OCI-LY1 (cell line): ENCODE measurements around the gene CDC42BPB.

Source experiments
- H2AFZ ChIP-seq: fragments of 200-600 bp; sonication (generic), shearing (Covaris generic); 2 replicates; pipeline ENCODE4 v1.6.0; 2014; ENCODE audit warnings: antibody characterized with exemption, mild to moderate bottlenecking, low read length
- H3F3A ChIP-seq: fragments of 200-600 bp; sonication (generic), shearing (Covaris generic); 2 replicates; pipeline ENCODE4 v1.6.0; 2014; ENCODE audit warnings: mild to moderate bottlenecking, antibody characterized with exemption, low read length, moderate library complexity; ENCODE audit not compliant: insufficient read depth
- H3K27ac ChIP-seq: fragments of 200-600 bp; sonication (generic); 2 replicates; pipeline ENCODE4 v1.5.1; 2014; ENCODE audit warnings: low read length, mixed run types, mild to moderate bottlenecking, low read depth; ENCODE audit not compliant: poor library complexity, severe bottlenecking
- H3K27me3 ChIP-seq: fragments of 200-600 bp; sonication (generic); 2 replicates; pipeline ENCODE4 v1.6.0; 2014; ENCODE audit warnings: antibody characterized with exemption, mild to moderate bottlenecking, low read length, moderate library complexity; ENCODE audit not compliant: insufficient read depth
- H3K36me3 ChIP-seq: fragments of 200-600 bp; sonication (generic); 2 replicates; pipeline ENCODE4 v1.6.1; 2014; ENCODE audit warnings: mild to moderate bottlenecking, antibody characterized with exemption, low read length, moderate library complexity, mixed read lengths; ENCODE audit not compliant: insufficient read depth
- H3K4me1 ChIP-seq: fragments of 200-600 bp; sonication (generic); 2 replicates; pipeline ENCODE4 v1.5.1; 2014; ENCODE audit warnings: mild to moderate bottlenecking, low read length, moderate library complexity; ENCODE audit not compliant: insufficient read depth, severe bottlenecking
- H3K4me2 ChIP-seq: fragments of 200-600 bp; sonication (generic), shearing (Covaris generic); 2 replicates; pipeline ENCODE4 v1.6.1; 2014; ENCODE audit warnings: low read length
- H3K4me3 ChIP-seq: fragments of 200-600 bp; sonication (generic); 2 replicates; pipeline ENCODE4 v1.5.1; 2014; ENCODE audit warnings: low read length, low read depth, mild to moderate bottlenecking, mixed read lengths; ENCODE audit not compliant: poor library complexity, severe bottlenecking
- H3K79me2 ChIP-seq: fragments of 200-600 bp; shearing (Covaris generic); 2 replicates; pipeline ENCODE4 v1.6.1; 2016; ENCODE audit warnings: mixed run types, low read length, mixed read lengths; ENCODE audit not compliant: insufficient read depth
- H3K9ac ChIP-seq: fragments of 200-600 bp; sonication (generic), shearing (Covaris generic); 2 replicates; pipeline ENCODE4 v1.6.1; 2014; ENCODE audit warnings: mild to moderate bottlenecking, low read length, mixed read lengths
- H3K9me2 ChIP-seq: fragments of 200-600 bp; sonication (generic), shearing (Covaris generic); 2 replicates; pipeline ENCODE4 v1.6.1; 2014; ENCODE audit warnings: low read depth, mild to moderate bottlenecking, low read length, mixed read lengths
- H3K9me3 ChIP-seq: fragments of 200-600 bp; shearing (Covaris generic); 2 replicates; pipeline ENCODE4 v1.6.1; 2014; ENCODE audit warnings: low read length, mixed read lengths
- H4K20me1 ChIP-seq: fragments of 200-600 bp; sonication (generic), shearing (Covaris generic); 2 replicates; pipeline ENCODE4 v1.6.0; 2016; ENCODE audit warnings: mild to moderate bottlenecking, low read length; ENCODE audit not compliant: insufficient read depth
- CTCF ChIP-seq: fragments of 200-600 bp; sonication (generic), shearing (Covaris generic); IDR thresholded peaks from 2 replicates; pipeline ENCODE4 v1.5.1; 2017; ENCODE audit warnings: mild to moderate bottlenecking, antibody characterized with exemption, low read length, moderate library complexity, mixed read lengths
- EZH2 ChIP-seq: fragments of 200-600 bp; sonication (generic), shearing (Covaris generic); IDR thresholded peaks from 2 replicates; pipeline ENCODE4 v1.8.0; 2017; ENCODE audit warnings: borderline replicate concordance, mixed run types, mild to moderate bottlenecking, antibody characterized with exemption, low read length, moderate library complexity, mixed read lengths

The CDC42BPB gene

DNA sequence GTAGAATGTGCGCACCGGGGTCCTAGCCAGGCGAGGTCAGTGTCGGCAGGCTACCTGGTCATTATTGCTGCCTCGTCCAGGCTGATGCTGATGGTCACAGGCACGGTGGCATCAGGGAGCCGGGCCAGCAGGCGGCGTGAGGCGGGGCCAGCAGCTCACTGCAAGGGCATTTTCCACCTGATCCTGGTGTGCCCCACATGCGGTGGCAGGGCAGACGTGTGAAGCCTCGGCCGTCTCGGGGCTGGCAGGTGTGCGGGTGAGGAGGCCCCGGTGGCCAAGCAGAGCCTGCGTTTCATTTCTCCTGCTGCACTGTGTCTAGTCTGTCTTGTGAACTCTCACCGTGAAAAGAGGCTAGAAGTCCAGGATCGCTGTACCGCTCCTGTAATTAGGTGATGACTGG lies 146.9 kb downstream of the CDC42BPB start:
- Histone ChIP-seq H3K27ac (no peak overlapping the region), H3K4me2 (no peak overlapping the region), H2AFZ (no peak overlapping the region), H3K9me2 (no peaks in the 10 kb centered on the region), H3K9ac (no peak overlapping the region), H3K36me3 (peaks cover 17% of the 10 kb centered on the region), H3K9me3 (no peaks in the 10 kb centered on the region), H3K4me1 (peaks cover 22% of the 10 kb centered on the region), H3K27me3 (no peaks in the 10 kb centered on the region), H4K20me1 (no peaks in the 10 kb centered on the region), H3K79me2 (no peaks in the 10 kb centered on the region), H3F3A (no peaks in the 10 kb centered on the region), H3K4me3 (no peak overlapping the region)
- TF ChIP-seq EZH2 (no peak), CTCF (no peak)

GRCh38 chr14:102909911-102910310 lies 147.4 kb downstream of the CDC42BPB start:
- Histone ChIP-seq H3K9me3 (no peaks in the 10 kb centered on the region), H3F3A (no peaks in the 10 kb centered on the region), H3K27ac (no peak overlapping the region), H3K9me2 (no peaks in the 10 kb centered on the region), H3K4me2 (no peak overlapping the region), H3K36me3 (peaks cover 22% of the 10 kb centered on the region), H3K4me3 (no peak overlapping the region), H2AFZ (no peak overlapping the region), H3K79me2 (no peaks in the 10 kb centered on the region), H3K27me3 (no peaks in the 10 kb centered on the region), H4K20me1 (no peaks in the 10 kb centered on the region), H3K9ac (no peak overlapping the region), H3K4me1 (peaks cover 17% of the 10 kb centered on the region)
- TF ChIP-seq CTCF (no peak), EZH2 (no peak)

DNA sequence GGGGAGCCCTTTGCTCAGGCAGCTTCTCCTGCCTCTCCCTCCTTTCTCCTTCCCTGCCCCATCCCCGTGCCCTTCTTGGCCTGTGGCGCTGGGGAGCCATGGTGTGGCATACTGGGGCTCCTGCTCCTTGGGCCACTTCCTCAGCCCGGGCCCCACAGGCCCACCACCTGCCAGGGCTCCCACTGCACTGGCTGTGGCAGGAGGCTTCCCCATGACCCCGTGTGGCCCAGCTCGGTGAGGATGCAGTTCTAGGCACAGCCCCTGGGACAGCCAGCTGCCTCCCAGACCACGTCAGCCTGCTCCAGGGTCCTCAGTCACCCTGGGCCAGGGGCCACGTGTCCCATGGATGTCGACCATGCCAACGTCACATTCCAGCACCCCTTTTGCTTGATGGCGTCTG lies 147.9 kb downstream of the CDC42BPB start:
- no peak overlapping the region for H2AFZ ChIP-seq
- no peak overlapping the region for H3K4me2 ChIP-seq
- H3K9me3 ChIP-seq: no peaks in the 10 kb centered on the region
- TF ChIP-seq EZH2 (no peak), CTCF (no peak)
- no peaks in the 10 kb centered on the region for H3F3A ChIP-seq
- H3K4me1 ChIP-seq: peaks cover 12% of the 10 kb centered on the region
- H3K9ac ChIP-seq: no peak overlapping the region
- no peaks in the 10 kb centered on the region for H3K27me3 ChIP-seq
- H3K27ac ChIP-seq: no peak overlapping the region
- H4K20me1 ChIP-seq: no peaks in the 10 kb centered on the region
- peaks cover 22% of the 10 kb centered on the region for H3K36me3 ChIP-seq
- H3K4me3 ChIP-seq: no peak overlapping the region
- no peaks in the 10 kb centered on the region for H3K9me2 ChIP-seq
- no peaks in the 10 kb centered on the region for H3K79me2 ChIP-seq
